Prostate gland (tissue), 2 donors: ENCODE measurements around the gene FGF6. TPM values are rescaled to one million over a fixed set of nuclear protein-coding genes. Genes with fewer than 3 reads are reported as not detected.

ENCODE experiments used
- DNase-seq: peaks from one replicate; pipeline ENCODE4 v3.0.0-alpha.2; 2019; ENCODE audit warnings: low spot score
- H3K27ac ChIP-seq, 2 donors: fragments of 200-600 bp; sonication (generic); 2 replicates each; pipeline ENCODE4 v1.5.1; 2017 to 2019
- H3K27me3 ChIP-seq: fragments of 200-600 bp; sonication (generic); replicated peaks from 2 replicates; pipeline ENCODE4 v1.5.1; 2019; ENCODE audit not compliant: insufficient read depth
- H3K36me3 ChIP-seq, 2 donors: fragments of 200-600 bp; sonication (generic); 1 replicate in 1 of 2; 2 replicates in 1 of 2; pipeline versions ENCODE4 v1.5.1 to v1.8.1; 2017 to 2019
- H3K4me1 ChIP-seq: fragments of 200-600 bp; sonication (generic); replicated peaks from 2 replicates; pipeline ENCODE4 v1.5.1; 2019
- H3K4me3 ChIP-seq, 2 donors: fragments of 200-600 bp; sonication (generic); 2 replicates each; pipeline ENCODE4 v1.5.1; 2017 to 2019
- H3K9me3 ChIP-seq: fragments of 200-600 bp; sonication (generic); 2 replicates; pipeline ENCODE4 v1.5.1; 2017
- CTCF ChIP-seq, 4 experiments: fragments of 200-600 bp in 2 of 4; fragments of 450-650 bp in 2 of 4; sonication (generic) in 2 of 4; IDR thresholded peaks; 1 replicate in 3 of 4; 2 replicates in 1 of 4; pipeline ENCODE4 v1.5.1; 2016 to 2019; ENCODE audit warnings: antibody characterized with exemption in 4 of 4, mild to moderate bottlenecking in 2 of 4, moderate library complexity in 2 of 4
- POLR2A ChIP-seq: fragments of 450-650 bp; IDR thresholded peaks from one replicate; pipeline ENCODE4 v1.6.1; 2016; ENCODE audit warnings: antibody characterized with exemption, mild to moderate bottlenecking
- POLR2AphosphoS5 ChIP-seq: sonication (generic); formaldehyde crosslinking; IDR thresholded peaks from one replicate; pipeline ENCODE4 v1.6.1; 2017; ENCODE audit warnings: antibody characterized with exemption
- WGBS: methylation state at CpG from one replicate; pipeline ENCODE4 v1.1.5; 2018; 5-methylcytosine and 5-hydroxymethylcytosine counted together
- intact Hi-C: fragments of 100-400 bp; cut with DNase I; formaldehyde crosslinking; loops from one replicate; pipeline ENCODE4 v1.14.2; 2022
- total RNA-seq, 2 donors: library from RNA; depleted of rRNA; stranded (reverse); fragments of >200 nt; gene quantifications; one replicate each; pipeline ENCODE4 v1.1.0, GENCODE V29; 2016

FGF6 gene
- total RNA-seq, 2 donors from 2014 or later = not detected

- Histone ChIP-seq H3K9me3 (no peaks in the 10 kb centered on the region), H3K27ac (no peak overlapping the region), H3K4me1 (no peaks in the 10 kb centered on the region), H3K27me3 (peaks cover 3% of the 10 kb centered on the region), H3K4me3 (no peak overlapping the region), H3K36me3 (no peaks in the 10 kb centered on the region)
- TF ChIP-seq CTCF (IDR thresholded peaks at IDR 0.05) (no peak), POLR2A (no peak)
- intact Hi-C loops = no loop called here
- no peak for DNase-seq
- 86% methylated on average over 8 of the region's 8 CpGs for WGBS
Measured at GRCh38 chr12:4444031-4444430, 1.6 kb downstream of the FGF6 start.

GRCh38 chr12:4443616-4444015 is 2.0 kb downstream of the FGF6 start:
- 79% methylated on average over 17 of the region's 17 CpGs for WGBS
- peaks cover 3% of the 10 kb centered on the region for H3K27me3 ChIP-seq
- H3K4me3 ChIP-seq = no peak overlapping the region
- no peaks in the 10 kb centered on the region for H3K9me3 ChIP-seq
- no peaks in the 10 kb centered on the region for H3K4me1 ChIP-seq
- intact Hi-C loops = no loop called here
- DNase-seq = no peak
- no peaks in the 10 kb centered on the region for H3K36me3 ChIP-seq
- no peak overlapping the region for H3K27ac ChIP-seq
- TF ChIP-seq POLR2AphosphoS5 (no peak), CTCF (IDR thresholded peaks at IDR 0.05) (no peak), POLR2A (no peak)

GRCh38 chr12:4441355-4442335 is 4.0 kb downstream of the FGF6 start:
- WGBS = 29% methylated on average over 17 of the region's 19 CpGs

GRCh38 chr12:4440187-4440941 is 5.3 kb downstream of the FGF6 start:
- Histone ChIP-seq H3K4me3 (no peak overlapping the region), H3K9me3 (no peaks in the 10 kb centered on the region), H3K27ac (no peak overlapping the region), H3K36me3 (no peaks in the 10 kb centered on the region), H3K4me1 (no peaks in the 10 kb centered on the region), H3K27me3 (peaks cover 3% of the 10 kb centered on the region)
- TF ChIP-seq POLR2AphosphoS5 = no peak
- no peak for TF ChIP-seq POLR2A
- no peak for TF ChIP-seq CTCF (IDR thresholded peaks at IDR 0.05)
- 75% methylated on average over 5 of the region's 5 CpGs for WGBS
- intact Hi-C loops = no loop called here
- no peak for DNase-seq

More at GRCh38 chr12:4441355-4442335, 4.0 kb downstream of the FGF6 start:
- no peak for TF ChIP-seq POLR2A
- no peak for TF ChIP-seq POLR2AphosphoS5
- TF ChIP-seq CTCF (IDR thresholded peaks at IDR 0.05) = no peak
- H3K36me3 ChIP-seq = no peaks in the 10 kb centered on the region
- DNase-seq = no peak
- intact Hi-C loops = no loop called here
- peaks cover 3% of the 10 kb centered on the region for H3K27me3 ChIP-seq
- no peaks in the 10 kb centered on the region for H3K4me1 ChIP-seq
- H3K4me3 ChIP-seq = no peak overlapping the region
- no peak overlapping the region for H3K27ac ChIP-seq
- H3K9me3 ChIP-seq = no peaks in the 10 kb centered on the region
